Epithelial cell of proximal tubule (primary cell): ENCODE measurements around the gene CCDC192. TPM values are rescaled to one million over a fixed set of nuclear protein-coding genes. Genes with fewer than 3 reads are reported as not detected.

Source experiments
- DNase-seq: peaks from one replicate; pipeline ENCODE4 v3.0.0-alpha.2; 2011; ENCODE audit warnings: low read depth
- H3K4me3 ChIP-seq: 2 replicates; pipeline ENCODE4 v1.5.1; 2011; ENCODE audit warnings: low read depth, mild to moderate bottlenecking, low read length
- CTCF ChIP-seq: conservative IDR thresholded peaks from 2 replicates; pipeline ENCODE4 v1.5.1; 2012; ENCODE audit warnings: low read depth, mild to moderate bottlenecking, low read length
- total RNA-seq: library from RNA; depleted of rRNA; stranded (reverse); fragments of >200 nt; gene quantifications from 2 replicates; pipeline ENCODE4 v1.2.3, GENCODE V29; 2015

Gene CCDC192
- total RNA-seq, 1 donor from 2014 or later: not detected

- no peak overlapping the region for H3K4me3 ChIP-seq
- no peak for TF ChIP-seq CTCF
- no peak for DNase-seq
Measured at GRCh38 chr5:127942246-127943060, 239.3 kb downstream of the CCDC192 start.

- DNase-seq: no peak
- H3K4me3 ChIP-seq: no peak overlapping the region
- no peak for TF ChIP-seq CTCF
Measured at GRCh38 chr5:127943061-127943371, 239.8 kb downstream of the CCDC192 start.

GRCh38 chr5:127944125-127944524 is 240.9 kb downstream of the CCDC192 start:
- no peak for TF ChIP-seq CTCF
- H3K4me3 ChIP-seq: no peak overlapping the region
- DNase-seq: no peak

- no peak overlapping the region for H3K4me3 ChIP-seq
- TF ChIP-seq CTCF: no peak
- DNase-seq: no peak
Measured at GRCh38 chr5:127947941-127948340, 244.8 kb downstream of the CCDC192 start.

GRCh38 chr5:127950707-127951391 is 247.7 kb downstream of the CCDC192 start:
- no peak overlapping the region for H3K4me3 ChIP-seq
- DNase-seq: no peak

GRCh38 chr5:127951791-127952190 is 248.6 kb downstream of the CCDC192 start:
- no peak overlapping the region for H3K4me3 ChIP-seq
- no peak for TF ChIP-seq CTCF
- no peak for DNase-seq

More at GRCh38 chr5:127950707-127951391, 247.7 kb downstream of the CCDC192 start:
- no peak for TF ChIP-seq CTCF
